ENCODE results near the gene NSMCE1. TPM values are rescaled to one million over a fixed set of nuclear protein-coding genes. Genes with fewer than 3 reads are reported as not detected.
A peak's percentile ranks its signal among the peaks of the same experiment; 100 is the strongest.
"Not testable (repeated sequence)": the region's sequence is repeated elsewhere in the genome, so short reads cannot be mapped to it uniquely, and the experiment has no call there.

The NSMCE1 gene
- total RNA-seq, 1 donor from 2014 or later: 21.2 TPM

DNA sequence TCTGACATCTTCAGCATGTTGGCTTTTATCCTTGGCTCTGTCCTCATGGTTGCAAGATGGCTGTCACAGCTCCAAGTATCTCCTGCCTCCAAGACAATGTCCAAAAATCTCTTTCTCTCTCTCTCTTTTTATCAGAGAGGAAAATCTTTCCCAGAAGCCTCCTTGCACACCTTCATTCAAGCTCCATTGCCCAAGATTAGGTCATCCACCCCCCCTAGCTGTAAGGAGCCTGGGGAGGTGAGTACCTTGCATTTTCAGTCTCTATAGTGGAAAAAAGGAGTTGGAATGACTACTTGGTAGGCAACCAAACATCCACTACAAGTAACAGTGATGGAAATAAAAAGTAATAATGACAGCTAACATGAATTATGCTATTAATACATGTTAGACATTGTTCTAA is 22.0 kb upstream of the NSMCE1 start:
- H3K27me3 Mint-ChIP-seq (ENCODE audit: low read depth): no peaks in the 10 kb centered on the region
- no peak overlapping the region for H3K27ac Mint-ChIP-seq (ENCODE audit: unreplicated experiment)
- no peaks in the 10 kb centered on the region for H3K36me3 Mint-ChIP-seq (ENCODE audit: low read depth)

DNA sequence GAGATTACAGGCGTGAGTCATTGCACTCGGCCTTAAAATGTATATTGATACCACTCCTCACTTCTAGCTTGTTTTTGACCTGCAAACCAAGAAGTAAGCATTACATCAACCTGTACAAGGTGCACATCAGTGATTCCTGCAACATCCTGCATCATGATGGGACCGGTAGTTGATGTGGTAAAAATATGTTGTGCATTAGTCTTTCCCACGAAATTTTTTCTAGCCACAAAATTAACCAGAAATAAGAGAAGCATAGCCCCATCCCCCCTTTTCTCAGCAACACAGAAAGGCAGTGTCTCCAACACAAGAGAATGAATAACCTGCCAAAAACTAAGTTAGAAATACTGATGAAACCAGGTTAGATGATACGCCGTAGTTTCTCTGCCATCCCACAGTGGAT is 21.1 kb upstream of the NSMCE1 start:
- no peak for DNase-seq (ENCODE audit: low spot score)
- H3K4me1 Mint-ChIP-seq (ENCODE audit: low read depth): peaks cover 17% of the 10 kb centered on the region
- TF ChIP-seq, protein P1, sequence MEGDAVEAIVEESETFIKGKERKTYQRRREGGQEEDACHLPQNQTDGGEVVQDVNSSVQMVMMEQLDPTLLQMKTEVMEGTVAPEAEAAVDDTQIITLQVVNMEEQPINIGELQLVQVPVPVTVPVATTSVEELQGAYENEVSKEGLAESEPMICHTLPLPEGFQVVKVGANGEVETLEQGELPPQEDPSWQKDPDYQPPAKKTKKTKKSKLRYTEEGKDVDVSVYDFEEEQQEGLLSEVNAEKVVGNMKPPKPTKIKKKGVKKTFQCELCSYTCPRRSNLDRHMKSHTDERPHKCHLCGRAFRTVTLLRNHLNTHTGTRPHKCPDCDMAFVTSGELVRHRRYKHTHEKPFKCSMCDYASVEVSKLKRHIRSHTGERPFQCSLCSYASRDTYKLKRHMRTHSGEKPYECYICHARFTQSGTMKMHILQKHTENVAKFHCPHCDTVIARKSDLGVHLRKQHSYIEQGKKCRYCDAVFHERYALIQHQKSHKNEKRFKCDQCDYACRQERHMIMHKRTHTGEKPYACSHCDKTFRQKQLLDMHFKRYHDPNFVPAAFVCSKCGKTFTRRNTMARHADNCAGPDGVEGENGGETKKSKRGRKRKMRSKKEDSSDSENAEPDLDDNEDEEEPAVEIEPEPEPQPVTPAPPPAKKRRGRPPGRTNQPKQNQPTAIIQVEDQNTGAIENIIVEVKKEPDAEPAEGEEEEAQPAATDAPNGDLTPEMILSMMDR (IDR thresholded peaks at IDR 0.05): no peak
- H3K9me3 Mint-ChIP-seq (ENCODE audit: low read depth): peaks cover 3% of the 10 kb centered on the region
- no peak overlapping the region for H3K4me3 Mint-ChIP-seq (ENCODE audit: unreplicated experiment)
- H3K36me3 Mint-ChIP-seq (ENCODE audit: low read depth): no peaks in the 10 kb centered on the region
- no peaks in the 10 kb centered on the region for H3K27me3 Mint-ChIP-seq (ENCODE audit: low read depth)
- no peak overlapping the region for H3K27ac Mint-ChIP-seq (ENCODE audit: unreplicated experiment)

More for the DNA sequence above, 22.0 kb upstream of the NSMCE1 start:
- no peak for DNase-seq (ENCODE audit: low spot score)
- Mint-ChIP-seq H3K4me1 (ENCODE audit: low read depth) (peaks cover 17% of the 10 kb centered on the region), H3K4me3 (ENCODE audit: unreplicated experiment) (no peak overlapping the region), H3K9me3 (ENCODE audit: low read depth) (peaks cover 3% of the 10 kb centered on the region)
- TF ChIP-seq, protein P1 (IDR thresholded peaks at IDR 0.05): no peak

DNA sequence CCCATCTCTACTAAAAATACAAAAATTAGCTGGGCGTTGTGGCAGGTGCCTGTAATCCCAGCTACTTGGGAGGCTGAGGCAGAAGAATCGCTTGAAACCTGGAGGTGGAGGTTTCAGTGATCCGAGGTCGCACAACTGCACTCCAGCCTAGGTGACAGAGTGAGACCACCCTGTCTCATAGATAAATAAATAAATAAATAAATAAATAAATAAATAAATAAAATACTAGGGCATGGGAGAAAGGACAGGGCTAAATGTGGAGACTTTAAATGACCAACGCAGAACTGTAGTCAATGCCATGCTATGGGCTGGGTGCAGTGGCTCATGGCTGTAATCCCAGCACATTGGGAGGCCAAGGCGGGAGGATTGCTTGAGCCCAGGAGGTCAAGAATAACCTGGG is 19.7 kb upstream of the NSMCE1 start:
- not testable (repeated sequence) for DNase-seq (ENCODE audit: low spot score); H3K36me3 Mint-ChIP-seq (ENCODE audit: low read depth); H3K4me3 Mint-ChIP-seq (ENCODE audit: unreplicated experiment); H3K27me3 Mint-ChIP-seq (ENCODE audit: low read depth); H3K27ac Mint-ChIP-seq (ENCODE audit: unreplicated experiment); H3K9me3 Mint-ChIP-seq (ENCODE audit: low read depth)
- peaks cover 17% of the 10 kb centered on the region for H3K4me1 Mint-ChIP-seq (ENCODE audit: low read depth)

DNA sequence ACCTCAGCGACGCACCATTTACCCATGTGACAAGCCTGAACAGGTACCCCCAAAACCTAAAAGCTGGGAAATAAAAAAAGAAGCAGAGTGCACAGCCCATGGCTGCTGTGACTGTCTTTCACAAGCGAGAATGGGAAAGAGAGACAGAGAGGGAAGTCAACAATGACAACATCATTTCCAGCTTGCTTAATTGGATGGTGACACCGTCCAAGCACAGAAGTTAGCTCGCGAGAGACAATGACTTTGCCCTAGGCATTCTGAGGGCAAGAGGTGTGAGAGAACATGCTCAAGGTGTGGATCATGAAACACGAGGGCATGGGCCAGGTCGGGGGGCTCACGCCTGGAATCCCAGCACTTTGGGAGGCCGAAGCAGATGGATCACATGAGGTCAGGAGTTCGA is 19.3 kb upstream of the NSMCE1 start:
- no peaks in the 10 kb centered on the region for H3K27me3 Mint-ChIP-seq (ENCODE audit: low read depth)
- peaks cover 17% of the 10 kb centered on the region for H3K4me1 Mint-ChIP-seq (ENCODE audit: low read depth)
- H3K27ac Mint-ChIP-seq (ENCODE audit: unreplicated experiment): no peak overlapping the region
- TF ChIP-seq, protein P1 (IDR thresholded peaks at IDR 0.05): no peak
- peaks cover 3% of the 10 kb centered on the region for H3K9me3 Mint-ChIP-seq (ENCODE audit: low read depth)
- no peak for DNase-seq (ENCODE audit: low spot score)
- H3K36me3 Mint-ChIP-seq (ENCODE audit: low read depth): no peaks in the 10 kb centered on the region
- H3K4me3 Mint-ChIP-seq (ENCODE audit: unreplicated experiment): no peak overlapping the region

DNA sequence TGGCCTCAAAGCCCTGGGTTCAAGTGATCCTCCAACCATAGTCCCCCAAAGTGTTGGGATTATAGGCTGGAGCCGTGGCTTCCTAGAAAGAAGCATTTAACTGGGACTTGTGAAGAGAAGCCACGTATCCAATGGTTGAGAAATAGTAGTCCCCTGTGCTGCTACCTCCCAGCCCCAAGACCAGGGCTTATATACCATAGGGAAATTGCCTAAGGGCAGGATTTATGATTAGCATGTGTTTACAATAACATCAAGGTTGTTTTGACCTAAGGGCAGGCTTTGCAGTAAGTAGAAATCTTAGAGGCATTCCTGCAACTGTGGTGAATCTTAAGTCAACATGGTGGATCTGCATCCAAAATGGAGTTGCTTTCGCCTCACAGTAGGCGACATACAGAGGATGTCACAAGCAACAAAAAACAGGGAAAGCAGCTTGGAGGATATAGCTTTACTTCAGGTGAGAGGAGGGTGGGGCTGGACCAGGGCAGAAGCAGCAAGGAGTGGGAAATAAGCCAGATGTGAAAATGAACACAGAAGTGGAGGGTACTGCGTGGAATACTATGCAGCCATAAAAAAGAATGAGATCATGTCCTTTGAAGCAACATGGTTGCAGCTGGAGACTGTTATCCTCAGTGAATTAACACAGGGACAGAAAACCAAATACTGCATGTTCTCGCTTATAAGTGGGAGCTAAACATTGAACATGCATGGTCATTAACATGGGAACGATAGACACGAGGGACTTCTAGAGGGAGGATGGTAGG is 18.7 kb upstream of the NSMCE1 start:
- Mint-ChIP-seq H3K36me3 (ENCODE audit: low read depth) (no peaks in the 10 kb centered on the region), H3K27ac (ENCODE audit: unreplicated experiment) (no peak overlapping the region), H3K27me3 (ENCODE audit: low read depth) (no peaks in the 10 kb centered on the region), H3K4me1 (ENCODE audit: low read depth) (peaks cover 17% of the 10 kb centered on the region), H3K9me3 (ENCODE audit: low read depth) (peaks cover 3% of the 10 kb centered on the region), H3K4me3 (ENCODE audit: unreplicated experiment) (no peak overlapping the region)
- TF ChIP-seq, protein P1 (IDR thresholded peaks at IDR 0.05): no peak
- DNase-seq (ENCODE audit: low spot score): no peak

DNA sequence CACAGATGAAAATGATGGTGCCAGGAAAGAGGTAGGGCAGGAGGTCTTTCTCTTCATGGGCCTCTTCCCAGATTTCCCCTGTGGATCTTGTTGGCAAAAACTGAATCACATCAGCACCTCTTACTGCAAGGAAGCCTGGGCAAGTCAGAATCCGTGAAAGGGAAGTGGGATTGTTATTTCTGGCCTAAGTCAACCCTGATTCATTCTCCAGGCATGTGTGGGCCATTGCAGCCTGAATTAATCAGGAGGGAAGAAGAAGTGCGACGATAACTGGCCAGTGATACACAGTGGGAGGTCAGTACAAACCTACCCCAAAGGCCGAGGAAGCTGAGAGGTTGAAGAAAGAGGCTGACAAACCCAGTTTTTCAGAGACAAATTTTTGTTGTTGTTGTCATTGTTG is 17.9 kb upstream of the NSMCE1 start:
- peak overlapping the region; percentile 76 for H3K27ac Mint-ChIP-seq (ENCODE audit: unreplicated experiment)
- H3K4me1 Mint-ChIP-seq (ENCODE audit: low read depth): peaks cover 20% of the 10 kb centered on the region
- no peak overlapping the region for H3K4me3 Mint-ChIP-seq (ENCODE audit: unreplicated experiment)
- no peaks in the 10 kb centered on the region for H3K36me3 Mint-ChIP-seq (ENCODE audit: low read depth)
- TF ChIP-seq, protein P1 (IDR thresholded peaks at IDR 0.05): no peak
- DNase-seq (ENCODE audit: low spot score): no peak
- peaks cover 3% of the 10 kb centered on the region for H3K9me3 Mint-ChIP-seq (ENCODE audit: low read depth)
- no peaks in the 10 kb centered on the region for H3K27me3 Mint-ChIP-seq (ENCODE audit: low read depth)
